ENCODE measurements around the gene ADSS1.

Gene ADSS1

DNA sequence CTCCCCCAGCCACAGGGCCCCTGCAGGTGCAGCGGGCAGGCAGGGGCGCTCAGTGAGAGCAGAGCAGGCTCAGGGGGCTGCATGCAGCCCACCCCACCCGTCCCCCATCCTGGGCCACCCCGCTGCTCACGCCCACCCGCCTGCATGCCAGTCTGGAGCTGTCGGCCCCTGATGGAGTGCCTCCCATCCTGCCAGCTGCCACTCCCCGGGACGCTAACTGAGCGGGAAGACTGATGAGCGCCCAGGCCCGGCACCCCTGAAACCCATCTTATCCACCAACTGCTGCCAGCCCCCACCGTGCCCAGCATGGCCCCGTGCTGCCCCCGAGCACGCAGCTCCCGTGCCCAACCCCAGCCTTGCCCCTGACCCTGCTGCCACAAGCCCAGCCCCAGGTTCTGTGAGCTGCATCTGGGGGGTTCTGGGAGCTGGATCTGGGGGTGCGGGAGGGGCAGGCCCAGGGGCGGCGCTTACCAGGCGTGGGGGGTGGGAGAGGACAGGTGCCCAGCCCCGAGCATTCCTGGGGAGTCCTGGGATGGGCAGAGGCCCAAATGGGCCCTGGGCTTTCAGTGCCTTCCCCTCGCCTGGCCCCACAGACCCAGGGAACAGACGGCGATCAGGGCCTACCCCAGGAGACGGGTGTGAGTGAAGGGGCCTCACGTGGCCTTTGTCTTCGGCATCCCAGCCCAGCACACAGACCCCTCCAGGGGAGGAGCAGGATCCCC lies 58.2 kb downstream of the ADSS1 start:
- no peak for DNase-seq (ENCODE audit: low read depth, low spot score)

DNA sequence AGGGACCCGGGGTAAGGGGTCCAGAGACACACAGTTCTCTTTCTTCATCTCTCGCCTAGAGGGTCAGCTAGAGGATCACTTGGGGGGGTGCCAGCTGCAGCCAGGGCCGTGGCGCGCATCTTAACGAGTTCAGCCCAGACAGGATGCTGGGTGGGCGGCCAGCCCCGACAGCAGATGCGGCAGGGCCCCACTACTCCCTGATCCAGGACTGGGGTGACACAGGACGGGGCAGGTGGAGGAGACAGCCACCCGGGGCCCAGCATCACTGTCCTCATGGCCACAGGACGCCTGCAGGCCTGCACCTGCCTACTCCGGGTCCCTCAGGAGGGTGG lies 58.7 kb downstream of the ADSS1 start:
- no peak for DNase-seq (ENCODE audit: low read depth, low spot score)

GRCh38 chr14:104783484-104784217 lies 59.6 kb downstream of the ADSS1 start:
- no peak for DNase-seq (ENCODE audit: low read depth, low spot score)

- DNase-seq (ENCODE audit: low read depth, low spot score): no peak
These were observed 60.2 kb downstream of the ADSS1 start for GRCh38 chr14:104784218-104784568.

GRCh38 chr14:104784846-104785707 lies 61.0 kb downstream of the ADSS1 start:
- DNase-seq (ENCODE audit: low read depth, low spot score): no peak

DNA sequence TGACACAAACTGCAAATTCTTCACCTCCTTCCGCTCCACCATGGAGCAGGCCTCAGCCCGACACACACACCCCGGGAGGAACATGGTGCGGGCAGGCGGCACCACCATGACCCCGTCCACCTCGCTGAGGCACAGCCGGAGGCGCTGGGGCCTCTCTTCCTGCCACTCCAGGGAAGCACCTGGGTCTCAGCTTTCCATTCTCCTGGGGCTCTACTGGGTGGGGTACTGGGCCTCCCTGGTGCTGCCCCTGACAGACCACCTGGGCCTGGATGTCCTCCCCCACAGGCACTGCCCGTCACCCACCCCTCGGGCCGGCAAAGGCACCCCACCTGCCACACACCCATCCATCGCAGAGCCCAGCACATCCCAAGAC lies 61.7 kb downstream of the ADSS1 start:
- no peak for DNase-seq (ENCODE audit: low read depth, low spot score)

GRCh38 chr14:104786091-104786586 lies 62.1 kb downstream of the ADSS1 start:
- no peak for DNase-seq (ENCODE audit: low read depth, low spot score)

- no peak for DNase-seq (ENCODE audit: low read depth, low spot score)
These were observed 63.0 kb downstream of the ADSS1 start for GRCh38 chr14:104786726-104787675.

DNA sequence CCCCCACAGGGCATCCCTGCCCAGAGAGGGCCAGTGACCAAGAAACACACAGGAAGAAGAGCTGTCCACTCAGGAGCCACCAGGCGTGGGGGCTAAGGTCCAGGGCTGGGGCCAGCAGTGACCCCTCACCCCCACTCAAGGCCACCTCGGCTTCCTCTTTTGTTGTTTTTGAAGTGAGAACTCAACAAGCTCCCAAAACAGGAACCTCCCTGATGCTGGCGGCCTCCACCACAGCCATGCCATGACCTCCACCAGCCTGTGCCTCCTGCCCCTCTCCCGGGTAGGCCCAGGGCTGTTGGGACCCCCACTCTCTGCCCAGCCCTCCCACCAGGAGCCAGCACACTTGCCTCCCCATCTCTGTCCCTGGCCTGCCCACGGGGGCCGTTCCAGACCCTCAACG lies 63.7 kb downstream of the ADSS1 start:
- no peak for DNase-seq (ENCODE audit: low read depth, low spot score)

DNA sequence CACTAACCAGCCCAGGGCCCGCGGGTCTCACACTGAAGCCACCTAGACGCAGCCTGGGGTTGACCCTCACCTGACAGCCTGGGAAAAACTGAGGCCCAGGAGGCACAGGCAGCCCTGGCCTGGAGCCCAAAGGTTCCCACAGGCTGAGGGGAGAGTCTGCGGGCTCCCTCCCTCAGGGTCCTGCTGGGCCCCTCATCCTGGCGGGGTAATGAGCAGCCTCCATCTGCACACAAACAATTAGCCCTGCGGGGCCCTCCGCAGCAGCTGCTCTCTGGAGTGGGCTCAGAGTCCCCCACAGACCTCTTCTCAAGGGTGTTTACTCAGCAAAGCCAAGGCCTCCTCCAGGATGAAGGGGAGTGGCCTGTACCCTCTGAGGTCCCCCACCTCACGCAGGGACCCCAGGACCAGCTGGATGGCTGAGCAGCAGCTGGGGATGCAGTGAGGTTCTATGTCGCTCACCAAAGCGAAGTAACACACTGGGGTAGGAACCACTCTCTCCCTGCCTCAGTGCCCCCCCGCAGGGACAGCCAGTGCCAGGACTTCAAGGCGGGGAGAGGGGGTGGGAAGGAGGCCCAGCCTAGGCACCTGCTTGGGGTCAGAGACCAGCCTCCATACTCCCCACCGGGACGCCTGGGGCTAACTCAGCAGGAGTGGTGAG lies 64.3 kb downstream of the ADSS1 start:
- no peak for DNase-seq (ENCODE audit: low read depth, low spot score)

- DNase-seq (ENCODE audit: low read depth, low spot score): no peak
These were observed 65.0 kb downstream of the ADSS1 start for GRCh38 chr14:104788873-104789663.

GRCh38 chr14:104789752-104790743 lies 66.0 kb downstream of the ADSS1 start:
- no peak for DNase-seq (ENCODE audit: low read depth, low spot score)

GRCh38 chr14:104791425-104791824 lies 67.4 kb downstream of the ADSS1 start:
- DNase-seq (ENCODE audit: low read depth, low spot score): no peak

DNA sequence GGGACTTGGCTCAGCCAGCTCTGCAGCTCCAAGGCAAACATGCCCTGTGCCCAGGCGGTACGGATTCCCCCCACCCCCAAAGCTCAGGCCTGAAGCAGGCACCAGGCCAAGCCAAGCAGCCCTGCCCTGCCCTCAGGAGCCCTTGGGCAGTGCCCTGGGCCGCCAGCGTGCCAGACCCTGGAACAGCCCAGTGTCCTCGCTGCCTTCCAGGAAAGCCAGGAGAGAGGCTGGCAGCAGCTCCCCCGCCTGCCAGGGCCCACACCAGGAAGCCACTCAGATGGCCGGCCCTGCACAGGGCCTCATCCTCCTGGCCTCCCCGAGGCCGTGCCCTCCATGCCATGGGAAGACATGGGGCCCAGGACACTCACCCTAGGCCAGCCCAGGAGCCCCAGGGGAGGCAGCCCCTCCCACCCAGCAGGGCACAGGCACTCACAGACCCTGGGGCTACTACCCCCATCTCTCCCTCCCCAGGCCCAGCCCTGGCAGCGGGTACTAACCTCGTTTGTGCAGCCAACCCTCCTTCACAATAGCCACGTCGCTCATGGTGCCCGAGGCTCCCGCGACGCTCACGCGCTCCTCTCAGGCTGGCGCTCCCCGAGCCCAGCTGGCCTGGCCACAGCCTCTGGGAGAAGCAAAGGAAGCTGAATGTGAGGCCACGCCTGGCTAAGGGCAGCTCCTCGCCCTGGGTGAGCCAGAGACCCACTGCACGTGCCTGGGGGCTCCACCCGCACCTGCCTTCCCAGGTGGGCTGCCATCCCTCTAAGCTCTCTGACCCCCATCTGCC lies 68.3 kb downstream of the ADSS1 start:
- DNase-seq (ENCODE audit: low read depth, low spot score): no peak

GRCh38 chr14:104792945-104793702 lies 69.1 kb downstream of the ADSS1 start:
- peak; percentile 34 for DNase-seq (ENCODE audit: low read depth, low spot score)

DNA sequence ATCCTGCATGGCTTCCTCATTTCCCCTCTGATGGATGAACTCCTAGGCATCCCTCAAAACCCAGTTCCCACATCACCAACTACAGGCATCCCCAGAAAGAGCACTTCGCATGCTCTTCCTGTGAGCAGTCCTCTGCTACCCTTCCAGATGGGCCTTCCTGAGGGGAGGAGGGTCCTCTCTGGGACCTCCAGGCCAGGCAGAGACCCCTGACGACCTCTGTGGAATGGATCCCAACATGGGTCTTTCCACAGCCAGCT lies 69.6 kb downstream of the ADSS1 start:
- DNase-seq (ENCODE audit: low read depth, low spot score): no peak

GRCh38 chr14:104794099-104794498 lies 70.1 kb downstream of the ADSS1 start:
- DNase-seq (ENCODE audit: low read depth, low spot score): peak; percentile 93

DNA sequence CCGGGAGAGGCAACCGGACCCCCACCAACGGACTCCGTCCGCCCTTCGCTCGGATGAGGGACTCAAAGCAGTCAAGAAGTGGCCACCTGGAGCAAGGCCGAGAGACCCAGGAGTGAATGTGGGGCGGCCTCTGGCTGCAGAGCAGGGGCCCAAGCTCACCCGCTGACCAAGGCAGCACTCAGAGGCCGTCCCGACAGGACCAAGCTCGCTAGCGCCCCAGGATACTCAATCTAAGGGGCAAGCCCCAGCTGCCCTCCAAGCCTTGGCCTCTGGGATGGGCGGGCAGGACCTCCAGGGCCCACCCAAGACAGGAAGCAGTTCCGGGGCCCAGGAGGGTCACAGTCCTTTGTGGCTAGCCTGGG lies 70.6 kb downstream of the ADSS1 start:
- peak; percentile 55 for DNase-seq (ENCODE audit: low read depth, low spot score)
